ENCODE measurements around the gene DLGAP1.
A peak's percentile ranks its signal among the peaks of the same experiment; 100 is the strongest.
"Not testable (repeated sequence)": the region's sequence is repeated elsewhere in the genome, so short reads cannot be mapped to it uniquely, and the experiment has no call there.

The DLGAP1 gene

DNA sequence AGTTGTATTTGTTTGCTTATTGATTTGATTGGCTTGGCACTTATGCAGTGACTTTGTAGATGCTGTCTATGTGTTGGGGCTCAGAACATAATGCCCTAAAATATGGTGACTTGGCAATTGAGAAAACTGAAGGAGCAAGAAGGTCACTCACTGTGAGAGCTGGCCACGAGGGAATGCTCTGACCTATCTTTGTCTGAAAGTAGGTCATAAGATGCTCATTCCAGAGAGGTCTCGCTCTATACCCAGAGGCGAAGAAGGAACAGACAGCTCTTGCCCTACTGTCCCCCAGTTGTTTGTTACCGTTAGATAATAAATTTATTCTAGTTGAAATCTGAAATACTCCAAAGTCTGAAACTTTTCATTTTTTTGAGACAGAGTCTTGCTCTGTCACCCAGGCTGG lies 846.6 kb downstream of the DLGAP1 start:
- no peak for DNase-seq

DNA sequence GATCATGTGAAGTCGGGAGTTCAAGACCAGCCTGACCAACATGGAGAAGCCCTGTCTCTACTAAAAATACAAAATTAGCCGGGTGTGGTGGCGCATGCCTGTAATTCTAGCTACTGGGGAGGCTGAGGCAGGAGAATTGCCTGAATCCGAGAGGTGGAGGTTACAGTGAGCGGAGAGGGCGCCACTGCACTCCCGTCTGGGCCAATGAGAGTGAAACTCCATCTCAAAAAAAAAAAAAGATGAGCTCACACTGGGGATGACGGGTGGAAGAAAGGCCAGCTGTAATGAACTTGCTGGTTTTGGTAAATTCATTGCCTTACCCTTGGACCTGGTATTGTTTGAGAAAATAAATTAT lies 847.0 kb downstream of the DLGAP1 start:
- not testable (repeated sequence) for DNase-seq

DNA sequence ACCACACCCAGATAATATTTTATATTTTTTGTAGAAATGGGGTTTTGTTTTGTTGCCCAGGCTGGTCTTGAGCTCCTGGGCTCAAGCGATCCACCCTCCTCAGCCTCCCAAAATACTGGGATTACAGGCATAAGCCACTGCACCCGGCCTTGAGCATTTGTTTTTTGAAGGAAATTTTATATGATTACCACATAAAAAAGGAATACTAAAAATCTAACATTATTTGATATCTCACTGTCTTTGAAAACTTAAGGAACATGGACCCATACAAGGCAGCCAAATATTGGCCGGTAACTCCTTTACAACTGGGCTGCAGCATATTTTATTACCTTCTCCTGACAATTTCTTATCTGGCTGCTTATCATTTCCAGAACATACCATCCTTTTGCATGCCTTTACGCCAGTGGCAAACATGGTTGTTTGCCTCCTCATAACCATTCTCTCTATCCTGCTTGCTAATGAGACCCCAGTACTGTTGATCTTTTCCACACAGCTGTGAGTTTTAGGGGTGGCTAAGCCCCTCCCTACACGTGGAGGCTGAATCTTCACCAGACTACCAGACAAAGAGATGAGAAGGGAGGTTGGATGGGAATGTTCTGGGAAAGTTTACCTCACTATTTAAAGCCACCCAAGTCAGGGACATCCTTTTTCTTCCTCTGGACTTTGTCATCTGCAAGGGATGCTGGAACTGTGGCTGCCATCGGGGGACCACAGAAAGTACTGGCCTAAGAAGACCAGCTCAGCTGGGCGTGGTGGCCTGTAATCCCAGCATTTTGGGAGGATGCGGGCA lies 847.6 kb downstream of the DLGAP1 start:
- no peak for DNase-seq

GRCh38 chr18:3606863-3607262 lies 848.2 kb downstream of the DLGAP1 start:
- not testable (repeated sequence) for DNase-seq

DNA sequence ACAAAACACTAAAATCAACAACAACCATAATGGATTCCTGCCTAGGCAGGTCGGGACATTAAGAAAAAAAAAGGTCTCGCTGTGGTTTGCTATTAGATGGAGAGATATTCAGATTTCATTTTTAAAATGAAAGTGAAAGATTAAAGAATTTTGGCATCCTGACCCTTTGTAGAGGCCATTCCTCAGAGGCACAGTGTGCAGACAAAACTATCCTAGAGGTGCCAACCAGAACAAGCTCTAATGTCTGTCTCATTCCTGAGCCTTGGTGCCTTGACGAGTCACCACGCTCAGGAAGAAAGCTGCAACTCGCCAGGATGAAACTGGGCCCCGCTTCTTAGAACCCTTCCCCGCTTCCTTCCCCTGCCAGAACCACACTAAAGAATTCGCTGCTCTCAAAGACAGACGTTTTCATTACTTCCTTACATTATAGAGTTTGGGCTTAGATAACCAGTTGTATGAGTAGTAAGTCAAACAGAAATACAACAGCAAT lies 849.1 kb downstream of the DLGAP1 start:
- DNase-seq: no peak

GRCh38 chr18:3605486-3605952 lies 849.6 kb downstream of the DLGAP1 start:
- DNase-seq: no peak

DNA sequence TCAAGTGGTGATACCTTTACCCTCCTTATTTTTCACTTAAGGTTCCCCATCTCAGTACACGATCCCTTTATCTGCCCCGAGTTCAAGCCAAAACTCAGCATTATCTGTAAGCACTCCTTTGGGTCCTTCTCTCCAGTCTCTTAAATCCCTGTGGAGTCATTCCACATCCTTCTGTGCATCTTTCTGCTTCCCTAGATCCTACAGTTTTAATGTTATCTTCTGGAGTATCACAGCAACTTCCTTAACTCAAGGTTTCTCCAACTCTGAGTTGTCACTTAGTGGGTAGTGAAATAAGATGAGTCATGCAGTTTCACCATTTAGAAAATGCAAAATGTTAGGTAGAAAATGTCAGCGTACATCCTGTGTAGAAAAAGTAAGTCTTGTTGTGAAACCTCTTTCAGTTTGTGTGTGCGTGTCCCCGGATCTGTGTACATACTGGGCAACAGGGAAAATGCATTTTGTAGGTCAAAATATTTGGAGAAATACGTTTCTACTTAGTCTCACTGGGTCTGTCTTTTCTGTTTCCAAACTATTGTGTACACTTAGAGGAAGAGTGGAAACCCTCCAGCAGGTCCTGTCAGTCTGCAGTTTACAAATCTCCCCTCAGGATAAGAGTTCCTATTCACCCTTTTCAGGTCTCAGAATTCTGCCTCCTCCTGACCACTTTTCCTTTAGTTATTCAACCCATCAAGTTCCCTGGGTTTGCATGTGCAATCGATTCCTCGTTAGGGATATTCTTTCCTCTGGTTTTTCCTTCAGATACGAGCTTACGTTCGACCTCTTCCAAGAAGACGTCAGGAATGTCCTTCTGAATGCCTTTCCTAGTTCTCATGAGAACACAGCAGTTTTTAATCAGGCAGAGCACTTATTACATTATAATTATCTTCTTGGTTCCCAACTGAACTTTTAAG lies 850.4 kb downstream of the DLGAP1 start:
- DNase-seq: no peak

- no peak for DNase-seq
These were observed 850.9 kb downstream of the DLGAP1 start for GRCh38 chr18:3604235-3604497.

DNA sequence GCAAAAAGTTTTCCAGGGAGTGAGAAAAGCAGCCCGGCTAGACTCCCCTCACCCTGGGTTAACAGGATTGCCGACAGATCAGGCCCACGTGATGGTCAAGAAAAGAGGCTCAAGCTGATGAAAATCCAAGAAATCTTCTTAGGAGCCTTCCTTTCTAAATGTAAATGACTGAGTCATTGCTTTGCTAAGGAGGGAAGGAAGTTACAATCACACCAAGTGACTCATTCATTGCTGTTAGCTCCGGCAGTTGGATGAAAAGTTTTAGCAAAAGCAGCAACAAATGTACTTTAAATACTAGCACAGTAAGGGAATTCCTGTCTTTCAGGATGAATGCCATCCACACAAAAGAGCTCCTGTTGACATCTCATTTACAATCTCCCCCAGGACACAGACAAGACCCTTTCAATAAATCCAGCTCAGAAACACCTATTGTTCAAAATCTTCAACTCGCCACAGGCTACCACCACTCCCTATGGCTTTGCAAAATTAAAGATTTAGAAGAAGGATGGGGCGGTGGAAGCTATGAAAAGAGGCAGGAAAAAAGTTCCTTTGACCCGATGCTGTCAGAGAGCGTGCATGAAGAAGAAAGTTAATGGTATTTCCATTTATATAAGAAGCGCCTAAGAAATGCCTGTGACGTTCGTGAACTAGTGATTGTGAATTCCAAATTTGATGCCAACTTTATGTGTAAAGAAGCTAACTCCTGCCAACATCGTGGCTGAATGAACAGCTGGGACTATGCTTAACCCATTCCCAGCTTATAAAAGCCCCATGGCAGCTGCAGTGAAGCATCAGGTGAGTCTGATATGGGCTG lies 851.5 kb downstream of the DLGAP1 start:
- peak; percentile 87 for DNase-seq

GRCh38 chr18:3601106-3601755 lies 853.9 kb downstream of the DLGAP1 start:
- DNase-seq: not testable (repeated sequence)

DNA sequence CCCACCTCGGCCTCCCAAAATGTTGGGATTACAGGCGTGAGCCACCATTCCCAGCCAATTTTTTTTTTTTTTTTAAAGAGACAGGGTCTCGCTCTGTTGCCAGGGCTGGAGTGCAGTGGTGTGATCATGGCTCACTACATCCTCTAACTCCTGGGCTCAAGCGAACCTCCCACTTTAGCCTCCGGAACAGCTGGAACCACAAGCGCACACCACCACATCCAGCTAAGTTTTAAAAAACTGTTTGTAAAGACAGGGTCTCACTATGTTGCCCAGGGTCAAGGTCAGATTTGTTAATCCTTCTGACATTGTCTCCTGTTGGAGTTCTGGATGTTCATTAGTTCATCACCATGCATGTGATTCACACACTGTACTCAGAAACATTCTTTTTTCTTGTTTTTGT lies 855.2 kb downstream of the DLGAP1 start:
- DNase-seq: no peak

- no peak for DNase-seq
These were observed 855.9 kb downstream of the DLGAP1 start for GRCh38 chr18:3599195-3599594.

DNA sequence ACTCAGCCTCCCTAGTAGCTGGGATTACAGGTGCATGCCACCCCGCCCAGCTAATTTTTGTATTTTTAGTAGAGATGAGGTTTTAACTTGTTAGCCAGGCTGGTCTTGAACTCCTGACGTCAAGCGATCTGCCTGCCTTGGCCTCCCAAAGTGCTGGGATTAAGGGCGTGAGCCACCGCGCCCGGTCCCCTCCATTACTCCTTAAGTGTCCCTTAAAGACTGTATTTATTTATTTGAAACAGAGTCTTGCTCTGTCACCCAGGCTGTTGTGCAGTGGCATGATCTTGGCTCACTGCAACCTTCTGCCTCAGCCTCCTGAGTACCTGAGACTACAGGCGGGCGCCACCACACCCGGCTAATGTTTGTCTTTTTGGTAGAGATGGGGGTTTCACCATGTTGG lies 856.5 kb downstream of the DLGAP1 start:
- DNase-seq: no peak

DNA sequence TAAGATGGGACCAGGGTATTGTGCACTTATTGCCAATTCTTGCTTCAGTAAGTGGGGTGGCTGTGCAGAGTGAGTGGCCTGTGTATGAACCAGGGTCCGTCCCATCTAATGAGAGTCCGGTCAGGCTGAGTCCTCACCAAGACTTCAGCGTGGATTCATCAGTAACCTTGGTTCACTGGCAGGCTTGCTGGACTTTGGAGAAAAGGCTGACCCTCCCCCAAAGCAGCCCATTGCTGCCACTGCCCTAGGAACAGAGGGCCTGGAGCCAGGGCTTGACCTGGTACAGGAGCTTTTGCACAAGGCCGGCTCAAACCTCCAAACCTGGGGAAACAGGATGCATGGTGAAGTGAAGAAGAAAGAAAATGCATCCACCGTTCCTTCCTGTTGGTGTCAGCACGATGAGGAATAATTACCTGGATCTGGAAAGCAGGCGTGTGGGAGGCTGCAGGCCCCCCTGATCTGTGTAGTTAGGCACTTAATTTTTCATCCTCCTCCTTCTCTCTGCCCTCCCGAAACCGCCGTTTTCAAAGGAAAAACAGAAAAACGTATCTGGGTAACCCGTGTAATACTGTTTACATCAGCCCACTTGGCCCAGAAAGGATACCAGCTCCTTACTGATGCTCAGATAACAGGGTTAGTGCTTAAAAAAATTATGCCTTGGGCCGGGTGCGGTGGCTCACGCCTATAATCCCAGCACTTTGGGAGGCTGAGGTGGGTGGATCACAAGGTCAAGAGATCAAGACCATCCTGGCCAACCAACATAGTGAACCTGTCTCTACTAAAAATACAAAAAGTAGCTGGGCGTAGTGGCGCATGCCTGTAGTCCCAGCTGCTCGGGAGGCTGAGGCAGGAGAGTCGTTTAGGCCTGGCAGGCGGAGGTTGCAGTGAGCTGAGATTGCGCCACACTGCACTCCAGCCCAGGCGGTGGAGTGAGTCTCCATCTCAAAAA lies 857.4 kb downstream of the DLGAP1 start:
- DNase-seq: no peak

GRCh38 chr18:3596637-3597384 lies 858.3 kb downstream of the DLGAP1 start:
- DNase-seq: no peak

GRCh38 chr18:3596324-3596636 lies 858.8 kb downstream of the DLGAP1 start:
- DNase-seq: no peak

DNA sequence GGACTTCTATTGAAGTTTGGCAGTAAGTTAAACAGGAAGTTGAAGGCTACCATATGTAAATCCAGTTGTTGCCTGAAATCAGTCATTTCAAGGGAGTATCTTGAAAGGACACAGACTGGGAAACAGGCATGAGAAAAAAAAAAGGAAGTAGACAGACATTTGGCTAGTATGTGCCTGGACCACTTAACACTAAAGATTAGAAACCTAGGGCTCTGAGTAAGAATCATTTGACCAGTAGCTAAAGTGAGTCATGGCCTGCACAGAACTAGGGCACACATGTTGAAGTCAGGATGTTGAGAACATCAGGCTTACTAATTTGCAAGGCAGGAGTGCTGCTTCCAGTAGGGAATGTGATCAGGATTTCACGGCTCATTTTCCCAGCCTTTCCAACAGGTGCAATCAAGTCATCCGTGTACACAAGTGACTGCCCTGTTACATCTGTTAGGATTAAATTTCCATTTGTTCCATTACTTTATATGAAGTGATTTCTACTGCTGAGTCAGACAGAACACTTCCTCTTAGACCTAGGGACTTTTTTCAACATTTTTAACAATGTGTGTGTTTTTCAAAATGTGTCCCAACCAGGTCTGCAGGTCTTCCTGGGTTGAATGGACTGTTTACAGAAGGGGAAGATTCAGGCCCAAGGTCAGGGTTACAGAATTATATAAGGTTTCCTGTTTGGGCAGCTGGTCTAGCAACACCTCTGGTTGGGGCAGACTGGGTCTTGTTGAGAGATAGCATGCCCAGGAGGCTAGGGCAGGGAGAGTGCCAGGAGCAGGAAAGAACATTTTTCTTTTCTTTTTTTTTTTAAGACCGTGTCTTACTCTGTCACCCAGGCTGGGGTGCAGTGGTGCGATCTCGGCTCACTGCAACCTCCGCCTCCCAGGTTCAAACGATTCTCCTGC lies 859.5 kb downstream of the DLGAP1 start:
- DNase-seq: peak; percentile 74

- no peak for DNase-seq
These were observed 860.2 kb downstream of the DLGAP1 start for GRCh38 chr18:3594760-3595368.
